Colonic mucosa (tissue), 4 donors: ENCODE data around the gene SMURF1. TPM values are rescaled to one million over a fixed set of nuclear protein-coding genes. Genes with fewer than 3 reads are reported as not detected.

Experiments used
- DNase-seq: peaks from one replicate; pipeline ENCODE4 v3.0.0-alpha.2; 2020
- H3K27ac ChIP-seq: fragments of 200-600 bp; one replicate; pipeline ENCODE4 v1.8.0; 2021
- H3K27me3 ChIP-seq: fragments of 200-600 bp; one replicate; pipeline ENCODE4 v1.8.0; 2021
- H3K36me3 ChIP-seq: fragments of 200-600 bp; one replicate; pipeline ENCODE4 v1.8.0; 2021
- H3K4me1 ChIP-seq: fragments of 200-600 bp; one replicate; pipeline ENCODE4 v1.8.0; 2021; ENCODE audit warnings: mild to moderate bottlenecking
- H3K4me3 ChIP-seq: fragments of 200-600 bp; one replicate; pipeline ENCODE4 v1.8.0; 2021
- H3K9ac ChIP-seq, 2 donors: one replicate each; pipeline ENCODE4 v1.7.0; 2013; ENCODE audit warnings: control low read depth in 2 of 2, low read depth in 2 of 2, low read length in 2 of 2
- H3K9me3 ChIP-seq: fragments of 200-600 bp; one replicate; pipeline ENCODE4 v1.8.0; 2021
- CTCF ChIP-seq: fragments of 200-600 bp; IDR thresholded peaks from one replicate; pipeline ENCODE4 v1.8.0; 2022; ENCODE audit warnings: antibody characterized with exemption, mild to moderate bottlenecking
- intact Hi-C: fragments of 100-400 bp; cut with DNase I; formaldehyde crosslinking; loops from one replicate; pipeline ENCODE4 v1.14.1; 2022
- total RNA-seq, 2 donors: library from RNA; stranded (reverse); fragmentation: NEBNext Ultra II Directional in 1 of 2; extraction: Animal tissue kit (Norgen Biotek cat#: 25700) in 1 of 2; gene quantifications; one replicate each; pipeline ENCODE4 v1.2.1, GENCODE V29; 2021
- donor health status: healthy.
- donor health status: DM: no; HTN: no; CAD: no.
- donor health status: DM: no; HTN: no; CAD: no.

Gene SMURF1
- total RNA-seq, result 10 to 100 TPM; 26.8 to 35.5 TPM

GRCh38 chr7:99143853-99144672, at the start of gene SMURF1:
Gene SMURF1, minus strand, starts transcription at chr7:99144108. Its CDS starts 328 bp downstream, at chr7:99143780.
- no peaks in the 10 kb centered on the region for H3K27me3 ChIP-seq
- no peaks in the 10 kb centered on the region for H3K36me3 ChIP-seq
- H3K4me3 ChIP-seq, result peak within 1 kb of the TSS; percentile 96
- H3K9me3 ChIP-seq, result no peaks in the 10 kb centered on the region
- H3K9ac ChIP-seq, result peak within 1 kb of the TSS; percentile 67 to 82
- intact Hi-C loops, result loop anchor here (10.0 kb wide), 1 partner anchor 99 kb away; no protein-coding TSS in a partner anchor
- no peaks in the 10 kb centered on the region for H3K4me1 ChIP-seq
- TF ChIP-seq CTCF, result no peak
- peak within 1 kb of the TSS; percentile 98 for H3K27ac ChIP-seq
- DNase-seq, result peak; percentile 67

- no peak for TF ChIP-seq CTCF
- H3K4me1 ChIP-seq, result no peaks in the 10 kb centered on the region
- no peaks in the 10 kb centered on the region for H3K9me3 ChIP-seq
- no peak overlapping the region for H3K4me3 ChIP-seq
- no peak overlapping the region for H3K27ac ChIP-seq
- no peaks in the 10 kb centered on the region for H3K27me3 ChIP-seq
- intact Hi-C loops, result no loop called here
- no peak for DNase-seq
- H3K9ac ChIP-seq, result no peak overlapping the region
- no peaks in the 10 kb centered on the region for H3K36me3 ChIP-seq
Measured at GRCh38 chr7:99191869-99192596, 48.1 kb upstream of the SMURF1 start.

GRCh38 chr7:99190359-99191009, 46.6 kb upstream of the SMURF1 start:
- no peak overlapping the region for H3K27ac ChIP-seq
- no peaks in the 10 kb centered on the region for H3K27me3 ChIP-seq
- no peak for DNase-seq
- intact Hi-C loops, result no loop called here
- no peak for TF ChIP-seq CTCF
- no peaks in the 10 kb centered on the region for H3K9me3 ChIP-seq
- H3K4me3 ChIP-seq, result no peak overlapping the region
- no peaks in the 10 kb centered on the region for H3K4me1 ChIP-seq
- no peak overlapping the region for H3K9ac ChIP-seq
- no peaks in the 10 kb centered on the region for H3K36me3 ChIP-seq

GRCh38 chr7:99189222-99189621, 45.3 kb upstream of the SMURF1 start:
- intact Hi-C loops, result no loop called here
- H3K27me3 ChIP-seq, result no peaks in the 10 kb centered on the region
- TF ChIP-seq CTCF, result no peak
- no peak for DNase-seq
- H3K4me1 ChIP-seq, result no peaks in the 10 kb centered on the region
- H3K4me3 ChIP-seq, result no peak overlapping the region
- H3K9me3 ChIP-seq, result no peaks in the 10 kb centered on the region
- no peak overlapping the region for H3K27ac ChIP-seq
- H3K9ac ChIP-seq, result no peak overlapping the region
- H3K36me3 ChIP-seq, result no peaks in the 10 kb centered on the region

GRCh38 chr7:99188221-99188620, 44.3 kb upstream of the SMURF1 start:
- TF ChIP-seq CTCF, result no peak
- DNase-seq, result no peak
- intact Hi-C loops, result no loop called here
- no peaks in the 10 kb centered on the region for H3K9me3 ChIP-seq
- no peaks in the 10 kb centered on the region for H3K4me1 ChIP-seq
- no peaks in the 10 kb centered on the region for H3K36me3 ChIP-seq
- H3K9ac ChIP-seq, result no peak overlapping the region
- no peaks in the 10 kb centered on the region for H3K27me3 ChIP-seq
- no peak overlapping the region for H3K4me3 ChIP-seq
- no peak overlapping the region for H3K27ac ChIP-seq
